Loucy (cell line): ENCODE results near the gene TMEM108.

Experiments used
- H2AFZ ChIP-seq: fragments of 200-600 bp; sonication (generic); 2 replicates; pipeline ENCODE4 v1.6.0; 2016; ENCODE audit warnings: antibody characterized with exemption, mild to moderate bottlenecking, low read length, moderate library complexity
- H3F3A ChIP-seq: fragments of 200-600 bp; 2 replicates; pipeline ENCODE4 v1.6.0; 2016; ENCODE audit warnings: antibody characterized with exemption, low read depth, mild to moderate bottlenecking
- H3K27me3 ChIP-seq: fragments of 200-600 bp; sonication (generic); 2 replicates; pipeline ENCODE4 v1.6.1; 2014; ENCODE audit warnings: low read length, mild to moderate bottlenecking; ENCODE audit not compliant: insufficient read depth, poor library complexity, severe bottlenecking
- H3K36me3 ChIP-seq: fragments of 200-600 bp; sonication (generic); 2 replicates; pipeline ENCODE4 v1.6.1; 2016; ENCODE audit warnings: low read length; ENCODE audit not compliant: insufficient read depth
- H3K4me1 ChIP-seq: fragments of 200-600 bp; sonication (generic); 2 replicates; pipeline ENCODE4 v1.5.1; 2014; ENCODE audit warnings: low read length, mild to moderate bottlenecking; ENCODE audit not compliant: insufficient read depth, poor library complexity, severe bottlenecking
- H3K4me2 ChIP-seq: fragments of 200-600 bp; sonication (generic); 2 replicates; pipeline ENCODE4 v1.6.0; 2014; ENCODE audit warnings: antibody characterized with exemption, low read length, low read depth, mild to moderate bottlenecking; ENCODE audit not compliant: poor library complexity, severe bottlenecking
- H3K4me3 ChIP-seq: fragments of 200-600 bp; sonication (generic); 2 replicates; pipeline ENCODE4 v1.5.1; 2014; ENCODE audit warnings: low read length, mild to moderate bottlenecking, mixed read lengths; ENCODE audit not compliant: poor library complexity, severe bottlenecking
- H3K79me2 ChIP-seq: fragments of 200-600 bp; sonication (generic); 2 replicates; pipeline ENCODE4 v1.6.1; 2014; ENCODE audit warnings: low read length; ENCODE audit not compliant: insufficient read depth
- H3K9ac ChIP-seq: fragments of 200-600 bp; sonication (generic); 2 replicates; pipeline ENCODE4 v1.6.0; 2014; ENCODE audit warnings: mild to moderate bottlenecking, low read depth, low read length, moderate library complexity; ENCODE audit not compliant: poor library complexity, severe bottlenecking
- H3K9me2 ChIP-seq: fragments of 200-600 bp; sonication (generic); replicated peaks from 2 replicates; pipeline ENCODE4 v1.6.1; 2016; ENCODE audit warnings: low read depth, low read length, mixed read lengths
- H3K9me3 ChIP-seq: fragments of 200-600 bp; sonication (generic); 2 replicates; pipeline ENCODE4 v1.6.1; 2014; ENCODE audit warnings: mild to moderate bottlenecking, antibody characterized with exemption, low read length, low read depth; ENCODE audit not compliant: insufficient read depth
- H4K20me1 ChIP-seq: fragments of 200-600 bp; sonication (generic); 2 replicates; pipeline ENCODE4 v1.6.0; 2014; ENCODE audit warnings: antibody characterized with exemption, low read length, mild to moderate bottlenecking; ENCODE audit not compliant: insufficient read depth, poor library complexity, severe bottlenecking
- CTCF ChIP-seq: fragments of 200-600 bp; sonication (generic); conservative IDR thresholded peaks from 2 replicates; pipeline ENCODE4 v1.5.1; 2014; ENCODE audit warnings: mild to moderate bottlenecking, antibody characterized with exemption, low read length
- EZH2phosphoT487 ChIP-seq: fragments of 200-600 bp; IDR thresholded peaks from 2 replicates; pipeline ENCODE4 v1.6.1; 2018; ENCODE audit warnings: antibody characterized with exemption, mild to moderate bottlenecking, moderate library complexity, borderline replicate concordance

TMEM108 gene

GRCh38 chr3:133390715-133391114 is 352.5 kb downstream of the TMEM108 start:
- H3K4me1 ChIP-seq, result peaks cover 7% of the 10 kb centered on the region
- H3F3A ChIP-seq, result no peaks in the 10 kb centered on the region
- no peaks in the 10 kb centered on the region for H3K9me3 ChIP-seq
- H4K20me1 ChIP-seq, result no peaks in the 10 kb centered on the region
- no peak for TF ChIP-seq CTCF
- H3K9ac ChIP-seq, result no peak overlapping the region
- no peak overlapping the region for H3K4me2 ChIP-seq
- H3K4me3 ChIP-seq, result no peak overlapping the region
- no peaks in the 10 kb centered on the region for H3K36me3 ChIP-seq
- H3K79me2 ChIP-seq, result no peaks in the 10 kb centered on the region
- no peaks in the 10 kb centered on the region for H3K9me2 ChIP-seq
- H3K27me3 ChIP-seq, result no peaks in the 10 kb centered on the region
- no peak overlapping the region for H2AFZ ChIP-seq

- 0 out of 2 replicates have a peak overlapping the region, but pooled peaks have one; percentile 8 for H2AFZ ChIP-seq
- no peaks in the 10 kb centered on the region for H3K9me2 ChIP-seq
- H3K4me3 ChIP-seq, result no peak overlapping the region
- no peaks in the 10 kb centered on the region for H3F3A ChIP-seq
- no peak overlapping the region for H3K9ac ChIP-seq
- H3K9me3 ChIP-seq, result no peaks in the 10 kb centered on the region
- H3K79me2 ChIP-seq, result no peaks in the 10 kb centered on the region
- H3K4me2 ChIP-seq, result no peak overlapping the region
- no peaks in the 10 kb centered on the region for H3K36me3 ChIP-seq
- peaks cover 7% of the 10 kb centered on the region for H3K4me1 ChIP-seq
- TF ChIP-seq CTCF (no peak), EZH2phosphoT487 (no peak)
- H4K20me1 ChIP-seq, result no peaks in the 10 kb centered on the region
- no peaks in the 10 kb centered on the region for H3K27me3 ChIP-seq
Observed at GRCh38 chr3:133393204-133393603, 355.0 kb downstream of the TMEM108 start.

GRCh38 chr3:133393691-133394474 is 355.7 kb downstream of the TMEM108 start:
- H3K36me3 ChIP-seq, result no peaks in the 10 kb centered on the region
- H3K4me2 ChIP-seq, result no peak overlapping the region
- no peaks in the 10 kb centered on the region for H3K9me2 ChIP-seq
- no peak overlapping the region for H2AFZ ChIP-seq
- H3K27me3 ChIP-seq, result no peaks in the 10 kb centered on the region
- no peaks in the 10 kb centered on the region for H3K9me3 ChIP-seq
- TF ChIP-seq EZH2phosphoT487 (no peak), CTCF (no peak)
- H3K4me3 ChIP-seq, result no peak overlapping the region
- no peak overlapping the region for H3K9ac ChIP-seq
- H3F3A ChIP-seq, result no peaks in the 10 kb centered on the region
- H3K4me1 ChIP-seq, result peaks cover 7% of the 10 kb centered on the region
- H3K79me2 ChIP-seq, result no peaks in the 10 kb centered on the region
- H4K20me1 ChIP-seq, result no peaks in the 10 kb centered on the region
